GM23338 (cell line): Measurements from ENCODE around the gene B4GALNT1. TPM values are rescaled to one million over a fixed set of nuclear protein-coding genes. Genes with fewer than 3 reads are reported as not detected.

Experiments used
- ATAC-seq: fragments of 200-7000 bp; cut with Tn5 transposase; 3 replicates; pipeline ENCODE4 v1.9.1; 2020
- DNase-seq: peaks from one replicate; pipeline ENCODE4 v3.0.0-alpha.2; 2015; ENCODE audit warnings: low spot score
- H2AFZ ChIP-seq: fragments of 200-600 bp; sonication (generic); 2 replicates; pipeline ENCODE4 v1.8.0; 2016; ENCODE audit warnings: antibody characterized with exemption, mild to moderate bottlenecking, moderate library complexity
- H3F3A ChIP-seq: fragments of 200-600 bp; sonication (generic); replicated peaks from 2 replicates; pipeline ENCODE4 v1.8.0; 2017; ENCODE audit warnings: antibody characterized with exemption, mixed run types, low read depth
- H3K27ac ChIP-seq: fragments of 200-600 bp; sonication (generic); 2 replicates; pipeline ENCODE4 v1.6.1; 2016; ENCODE audit warnings: low read depth
- H3K27me3 ChIP-seq: fragments of 200-600 bp; sonication (generic); 2 replicates; pipeline ENCODE4 v1.8.0; 2016; ENCODE audit warnings: mild to moderate bottlenecking, mixed run types, moderate library complexity; ENCODE audit not compliant: insufficient read depth
- H3K36me3 ChIP-seq: fragments of 200-600 bp; sonication (generic); 2 replicates; pipeline ENCODE4 v1.8.0; 2016; ENCODE audit warnings: mild to moderate bottlenecking; ENCODE audit not compliant: insufficient read depth
- H3K4me1 ChIP-seq: fragments of 200-600 bp; sonication (generic); 2 replicates; pipeline ENCODE4 v1.8.0; 2016; ENCODE audit warnings: mild to moderate bottlenecking, moderate library complexity; ENCODE audit not compliant: insufficient read depth
- H3K4me2 ChIP-seq: fragments of 200-600 bp; sonication (generic); 2 replicates; pipeline ENCODE4 v1.7.1; 2017; ENCODE audit warnings: mixed run types
- H3K4me3 ChIP-seq: fragments of 200-600 bp; sonication (generic); 2 replicates; pipeline ENCODE4 v1.6.1; 2016; ENCODE audit warnings: mixed run types
- H3K79me2 ChIP-seq: fragments of 200-600 bp; sonication (generic); replicated peaks from 2 replicates; pipeline ENCODE4 v1.8.0; 2017; ENCODE audit warnings: mild to moderate bottlenecking; ENCODE audit not compliant: insufficient read depth
- H3K9me2 ChIP-seq: fragments of 200-600 bp; sonication (generic); 2 replicates; pipeline ENCODE4 v1.8.0; 2017; ENCODE audit not compliant: insufficient read depth
- H4K20me1 ChIP-seq: fragments of 200-600 bp; sonication (generic); replicated peaks from 2 replicates; pipeline ENCODE4 v1.8.0; 2017; ENCODE audit warnings: mild to moderate bottlenecking; ENCODE audit not compliant: insufficient read depth
- H3K27ac Mint-ChIP-seq: 2 replicates; pipeline ENCODE4 v1.8.0; 2020; ENCODE audit warnings: inconsistent platforms, mild to moderate bottlenecking, moderate library complexity, mixed read lengths
- H3K27me3 Mint-ChIP-seq: 3 replicates; pipeline ENCODE4 v1.8.0; 2022; ENCODE audit warnings: low read depth, mild to moderate bottlenecking, moderate library complexity, mixed read lengths, inconsistent platforms; ENCODE audit not compliant: insufficient read depth, poor library complexity
- H3K36me3 Mint-ChIP-seq: 3 replicates; pipeline ENCODE4 v1.8.0; 2021; ENCODE audit warnings: low read depth, mild to moderate bottlenecking, inconsistent platforms, moderate library complexity, mixed read lengths
- H3K4me1 Mint-ChIP-seq: 3 replicates; pipeline ENCODE4 v1.8.0; 2020; ENCODE audit warnings: mild to moderate bottlenecking, inconsistent platforms, mixed read lengths
- H3K4me3 Mint-ChIP-seq: 3 replicates; pipeline ENCODE4 v1.8.0; 2021; ENCODE audit warnings: moderate library complexity, mild to moderate bottlenecking, inconsistent platforms, mixed read lengths
- H3K9me3 Mint-ChIP-seq: 3 replicates; pipeline ENCODE4 v1.8.0; 2020; ENCODE audit warnings: moderate library complexity, mild to moderate bottlenecking, inconsistent platforms, mixed read lengths
- CTCF ChIP-seq, 2 experiments: fragments of 200-600 bp in 1 of 2; sonication (generic) in 1 of 2; conservative IDR thresholded peaks; 2 replicates each; pipeline versions ENCODE4 v1.5.1 to v1.6.1; 2016 to 2017; ENCODE audit warnings: antibody characterized with exemption in 2 of 2, low read depth in 2 of 2, mild to moderate bottlenecking in 2 of 2, moderate library complexity in 1 of 2
- ETS1 ChIP-seq: IDR thresholded peaks from 2 replicates; pipeline ENCODE4 v1.6.1; 2016; ENCODE audit warnings: antibody characterized with exemption
- EZH2phosphoT487 ChIP-seq: fragments of 200-600 bp; sonication (generic); IDR thresholded peaks from one replicate; pipeline ENCODE4 v1.8.1; 2018; ENCODE audit warnings: antibody characterized with exemption; ENCODE audit not compliant: unreplicated experiment
- REST ChIP-seq: IDR thresholded peaks from one replicate; pipeline ENCODE4 v1.6.1; 2018; ENCODE audit warnings: antibody characterized with exemption; ENCODE audit not compliant: unreplicated experiment
- ZNF331 ChIP-seq: fragments of 250-450 bp; sonication (Bioruptor Pico); IDR thresholded peaks from 2 replicates; pipeline ENCODE4 v1.5.0; 2020; ENCODE audit warnings: low read depth, mild to moderate bottlenecking, moderate library complexity
- ZNF462 ChIP-seq: fragments of 250-450 bp; sonication (Bioruptor Pico); IDR thresholded peaks from 2 replicates; pipeline ENCODE4 v1.5.0; 2020; ENCODE audit warnings: mild to moderate bottlenecking, moderate library complexity
- polyA plus RNA-seq: library from polyadenylated mRNA; unstranded; fragments of >200 nt; fragmentation: Nextera tagmentation; extraction: Ambion mirVana; gene quantifications from 2 replicates; pipeline ENCODE4 v1.2.1, GENCODE V29; 2016
- total RNA-seq: library from RNA; depleted of rRNA; stranded (reverse); fragments of >200 nt; shearing (Covaris generic); gene quantifications from 2 replicates; pipeline ENCODE4 v1.2.3, GENCODE V29; 2014

Gene B4GALNT1
- total and polyA plus RNA-seq, 2 experiments from 2014 or later, result 1.3 to 2.4 TPM

- no peak for TF ChIP-seq CTCF (conservative IDR thresholded peaks at IDR 0.05; ENCODE audit: low read depth in 2 of 2)
- no peak for TF ChIP-seq EZH2phosphoT487
Observed at GRCh38 chr12:57612711-57613426, 20.1 kb downstream of the B4GALNT1 start (continued).

GRCh38 chr12:57611827-57612710 lies 20.9 kb downstream of the B4GALNT1 start:
- no peaks in the 10 kb centered on the region for H3K9me2 ChIP-seq
- peaks cover 8% of the 10 kb centered on the region; the same call in 1 of the 2 replicates for H3K36me3 ChIP-seq
- peak overlapping the region; percentile 97 for H3K4me2 ChIP-seq
- Mint-ChIP-seq H3K4me3 (peak overlapping the region; percentile 82), H3K4me1 (peaks cover 40% of the 10 kb centered on the region), H3K27me3 (peaks cover 68% of the 10 kb centered on the region), H3K36me3 (peaks cover 30% of the 10 kb centered on the region), H3K27ac (no peak overlapping the region), H3K9me3 (no peaks in the 10 kb centered on the region)
- H3K27me3 ChIP-seq, result peaks cover 74% of the 10 kb centered on the region
- no peaks in the 10 kb centered on the region; the same call in 1 of the 2 replicates for H4K20me1 ChIP-seq
- ATAC-seq (no peak), DNase-seq (peak; percentile 12)
- H3F3A ChIP-seq, result peaks cover 6% of the 10 kb centered on the region; the same call in 1 of the 2 replicates
- H3K79me2 ChIP-seq, result no peaks in the 10 kb centered on the region
- peaks cover 29% of the 10 kb centered on the region for H3K4me1 ChIP-seq
- no peak overlapping the region for H2AFZ ChIP-seq
- H3K4me3 ChIP-seq, result peak overlapping the region; percentile 86
- no peak overlapping the region for H3K27ac ChIP-seq
- TF ChIP-seq ETS1 (no peak), REST (no peak), EZH2phosphoT487 (no peak), ZNF331 (no peak), ZNF462 (CRISPR knock-in tag) (no peak)
